B cell (primary cell): ENCODE measurements around the gene VPS13D. TPM values are rescaled to one million over a fixed set of nuclear protein-coding genes. Genes with fewer than 3 reads are reported as not detected.

Source experiments
- ATAC-seq: fragments of 200-7000 bp; cut with Tn5 transposase; one replicate; pipeline ENCODE4 v1.10.0; 2021; ENCODE audit warnings: low read depth, mild to moderate bottlenecking, moderate number of reproducible peaks, moderate library complexity
- CTCF ChIA-PET: fragments of 350-600 bp; sonication (Branson Sonifier 250); formaldehyde crosslinking; loops from one replicate; lab custom pipeline; 2021; ENCODE audit warnings: antibody characterized with exemption, inconsistent platforms; lab: Charles Lee
- POLR2A ChIA-PET: fragments of 350-600 bp; sonication (Branson Sonifier 250); formaldehyde crosslinking; loops from one replicate; lab custom pipeline; 2021; ENCODE audit warnings: antibody characterized with exemption; lab: Charles Lee
- DNase-seq: peaks from one replicate; pipeline ENCODE4 v3.0.0; 2013
- H2AFZ ChIP-seq: 2 replicates; pipeline ENCODE4 v1.6.1; 2012; ENCODE audit warnings: mild to moderate bottlenecking, low read depth, low read length; ENCODE audit not compliant: insufficient read depth, poor library complexity, severe bottlenecking
- H3K27ac ChIP-seq, 2 donors: 1 replicate in 1 of 2; 2 replicates in 1 of 2; pipeline ENCODE4 v1.5.1; 2012 to 2013; ENCODE audit warnings: low read length in 2 of 2, mild to moderate bottlenecking in 2 of 2, moderate library complexity in 1 of 2
- H3K27me3 ChIP-seq, 4 experiments: fragments of 200-600 bp in 1 of 4; sonication (generic) in 1 of 4; replicated peaks in 1 of 4; 1 replicate in 2 of 4; 2 replicates in 2 of 4; pipeline versions ENCODE4 v1.6.1 to v1.7.0; 2013 to 2016; ENCODE audit warnings: low read length in 3 of 4, mild to moderate bottlenecking in 2 of 4, mixed read lengths in 1 of 4, moderate library complexity in 1 of 4; ENCODE audit not compliant: insufficient read depth in 4 of 4, control insufficient read depth in 3 of 4; ENCODE audit errors: control extremely low read depth in 1 of 4
- H3K36me3 ChIP-seq, 2 experiments: replicated peaks in 1 of 2; 1 replicate in 1 of 2; 2 replicates in 1 of 2; pipeline versions ENCODE4 v1.6.1 to v1.7.1; 2013; ENCODE audit warnings: low read length in 1 of 2; ENCODE audit not compliant: insufficient read depth in 2 of 2, control insufficient read depth in 1 of 2; ENCODE audit errors: control extremely low read depth in 1 of 2, extremely low read depth in 1 of 2
- H3K4me1 ChIP-seq, 2 donors: fragments of 200-600 bp in 1 of 2; sonication (generic) in 1 of 2; 1 replicate in 1 of 2; 2 replicates in 1 of 2; pipeline versions ENCODE4 v1.5.1 to v1.6.1; 2013 to 2017; ENCODE audit warnings: low read length in 2 of 2; ENCODE audit not compliant: control insufficient read depth in 2 of 2, insufficient read depth in 2 of 2
- H3K4me2 ChIP-seq: replicated peaks from 2 replicates; pipeline ENCODE3; 2012; ENCODE audit warnings: mild to moderate bottlenecking, low read depth, low read length; ENCODE audit not compliant: poor library complexity, severe bottlenecking
- H3K4me3 ChIP-seq, 5 experiments: fragments of 200-600 bp in 1 of 5; sonication (generic) in 1 of 5; 1 replicate in 3 of 5; 2 replicates in 2 of 5; pipeline versions ENCODE4 v1.5.1 to v1.7.0; 2011 to 2016; ENCODE audit warnings: low read length in 4 of 5, mild to moderate bottlenecking in 4 of 5, low read depth in 2 of 5, control low read depth in 1 of 5, moderate library complexity in 1 of 5; ENCODE audit not compliant: insufficient read depth in 1 of 5; ENCODE audit errors: control extremely low read depth in 1 of 5, extremely low read depth in 1 of 5
- H3K79me2 ChIP-seq: fragments of 200-600 bp; sonication (generic); one replicate; pipeline ENCODE4 v1.6.0; 2016; ENCODE audit warnings: low read length; ENCODE audit not compliant: control insufficient read depth, insufficient read depth
- H3K9ac ChIP-seq: fragments of 200-600 bp; sonication (generic); 2 replicates; pipeline ENCODE4 v1.6.1; 2017; ENCODE audit warnings: mild to moderate bottlenecking, low read length, moderate library complexity
- H3K9me3 ChIP-seq, 3 donors: one replicate each; pipeline versions ENCODE4 v1.6.1 to v1.7.1; 2013; ENCODE audit warnings: low read length in 2 of 3; ENCODE audit not compliant: control insufficient read depth in 2 of 3, insufficient read depth in 1 of 3; ENCODE audit errors: control extremely low read depth in 1 of 3
- H4K20me1 ChIP-seq: 2 replicates; pipeline ENCODE4 v1.6.0; 2012; ENCODE audit warnings: mild to moderate bottlenecking, low read length; ENCODE audit not compliant: insufficient read depth, control insufficient read depth, poor library complexity, severe bottlenecking
- H3K27ac Mint-ChIP-seq: one replicate; pipeline ENCODE4 v1.8.0; 2021; ENCODE audit warnings: mixed read lengths
- H3K27me3 Mint-ChIP-seq: one replicate; pipeline ENCODE4 v1.8.0; 2021; ENCODE audit warnings: mixed read lengths
- H3K4me1 Mint-ChIP-seq: one replicate; pipeline ENCODE4 v1.8.0; 2021; ENCODE audit warnings: mixed read lengths
- H3K4me3 Mint-ChIP-seq: one replicate; pipeline ENCODE4 v1.8.0; 2021; ENCODE audit warnings: mixed read lengths
- H3K9me3 Mint-ChIP-seq: one replicate; pipeline ENCODE4 v1.8.0; 2022; ENCODE audit warnings: mixed read lengths; ENCODE audit not compliant: insufficient read depth
- EZH2 ChIP-seq: IDR thresholded peaks from 2 replicates; pipeline ENCODE4 v1.6.1; 2012; ENCODE audit warnings: borderline replicate concordance, low read depth, mild to moderate bottlenecking, moderate library complexity, low read length; ENCODE audit not compliant: insufficient read depth, poor library complexity, severe bottlenecking
- WGBS: methylation state at CpG from one replicate; pipeline ENCODE4 v1.1.5; 2013; ENCODE audit warnings: missing lambda C conversion rate; ENCODE audit not compliant: insufficient coverage; 5-methylcytosine and 5-hydroxymethylcytosine counted together
- intact Hi-C: fragments of 100-400 bp; cut with micrococcal nuclease; formaldehyde crosslinking; loops from one replicate; pipeline ENCODE4 v1.10.0; 2022
- polyA plus RNA-seq: library from polyadenylated mRNA; depleted of rRNA; stranded (reverse); fragments of >200 nt; gene quantifications from 2 replicates; pipeline ENCODE4 v1.2.3, GENCODE V29; 2012
- total RNA-seq, 2 donors: library from RNA; stranded (reverse); fragments of 120-200 nt in 1 of 2; gene quantifications; 1 replicate in 1 of 2; 2 replicates in 1 of 2; pipeline versions ENCODE4 v1.2.3 to v1.2.4, GENCODE V29; 2013 to 2022
- TF ChIP-seq, protein P1 (sequence below): fragments of 200-600 bp; IDR thresholded peaks from one replicate; pipeline ENCODE4 v1.8.0; 2022; ENCODE audit warnings: antibody characterized with exemption, mild to moderate bottlenecking

VPS13D gene
- total and polyA plus RNA-seq, 2 donors (not counting 1 experiment from before 2014, with no cell fraction given), result 29.9 to 104 TPM

- no peaks in the 10 kb centered on the region for H3K9me3 ChIP-seq
- intact Hi-C loops, result no loop called here
- H4K20me1 ChIP-seq, result no peaks in the 10 kb centered on the region
- H3K27ac Mint-ChIP-seq, result no peak overlapping the region
- no peaks in the 10 kb centered on the region for H3K27me3 Mint-ChIP-seq
- H3K4me3 ChIP-seq, result no peak overlapping the region
- H2AFZ ChIP-seq, result no peak overlapping the region
- no peak overlapping the region for H3K9ac ChIP-seq
- H3K4me1 ChIP-seq, result no peaks in the 10 kb centered on the region
- no peak overlapping the region for H3K27ac ChIP-seq
- no peak for DNase-seq
- CTCF ChIA-PET, result no interaction called here
- H3K27me3 ChIP-seq, result no peaks in the 10 kb centered on the region
- peaks cover 3% of the 10 kb centered on the region for H3K79me2 ChIP-seq
- WGBS, result 95% methylated on average over 3 of the region's 4 CpGs
- no peak for TF ChIP-seq EZH2
- TF ChIP-seq, protein P1, sequence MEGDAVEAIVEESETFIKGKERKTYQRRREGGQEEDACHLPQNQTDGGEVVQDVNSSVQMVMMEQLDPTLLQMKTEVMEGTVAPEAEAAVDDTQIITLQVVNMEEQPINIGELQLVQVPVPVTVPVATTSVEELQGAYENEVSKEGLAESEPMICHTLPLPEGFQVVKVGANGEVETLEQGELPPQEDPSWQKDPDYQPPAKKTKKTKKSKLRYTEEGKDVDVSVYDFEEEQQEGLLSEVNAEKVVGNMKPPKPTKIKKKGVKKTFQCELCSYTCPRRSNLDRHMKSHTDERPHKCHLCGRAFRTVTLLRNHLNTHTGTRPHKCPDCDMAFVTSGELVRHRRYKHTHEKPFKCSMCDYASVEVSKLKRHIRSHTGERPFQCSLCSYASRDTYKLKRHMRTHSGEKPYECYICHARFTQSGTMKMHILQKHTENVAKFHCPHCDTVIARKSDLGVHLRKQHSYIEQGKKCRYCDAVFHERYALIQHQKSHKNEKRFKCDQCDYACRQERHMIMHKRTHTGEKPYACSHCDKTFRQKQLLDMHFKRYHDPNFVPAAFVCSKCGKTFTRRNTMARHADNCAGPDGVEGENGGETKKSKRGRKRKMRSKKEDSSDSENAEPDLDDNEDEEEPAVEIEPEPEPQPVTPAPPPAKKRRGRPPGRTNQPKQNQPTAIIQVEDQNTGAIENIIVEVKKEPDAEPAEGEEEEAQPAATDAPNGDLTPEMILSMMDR, result no peak
- POLR2A ChIA-PET, result no interaction called here
- ATAC-seq, result no peak
- peaks cover 4% of the 10 kb centered on the region for H3K4me1 Mint-ChIP-seq
- H3K4me2 ChIP-seq, result no peak overlapping the region
- H3K4me3 Mint-ChIP-seq, result no peak overlapping the region
- peaks cover 10 to 67% of the 10 kb centered on the region in 2 experiments for H3K36me3 ChIP-seq
- no peaks in the 10 kb centered on the region for H3K9me3 Mint-ChIP-seq
Observed at GRCh38 chr1:12462586-12462985, 232.8 kb downstream of the VPS13D start.

DNA sequence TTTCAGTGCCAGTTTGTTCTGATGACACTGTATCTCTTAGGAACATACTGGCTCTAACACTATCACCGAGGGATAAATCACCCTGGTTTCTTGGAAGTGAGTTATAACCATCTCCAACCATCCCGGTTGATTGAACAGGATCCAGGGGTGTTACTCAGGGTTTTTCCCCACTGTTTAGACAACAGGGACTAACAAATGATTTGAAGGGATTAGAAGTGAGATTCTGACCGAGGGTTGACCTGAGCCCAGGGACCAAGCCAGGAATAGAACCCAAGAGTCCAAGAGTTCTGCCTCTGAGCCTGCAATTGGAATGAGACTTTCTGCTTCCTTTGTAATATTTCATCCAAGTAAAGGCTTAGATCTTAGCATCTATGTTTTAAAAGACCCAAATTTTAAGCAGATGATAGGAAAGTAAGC lies 234.2 kb downstream of the VPS13D start:
- H3K36me3 ChIP-seq, result peaks cover 8 to 56% of the 10 kb centered on the region in 2 experiments
- intact Hi-C loops, result no loop called here
- no peak overlapping the region for H2AFZ ChIP-seq
- ATAC-seq, result no peak
- no peaks in the 10 kb centered on the region for H4K20me1 ChIP-seq
- H3K27me3 ChIP-seq, result no peaks in the 10 kb centered on the region
- no peaks in the 10 kb centered on the region for H3K27me3 Mint-ChIP-seq
- TF ChIP-seq, protein P1, result no peak
- TF ChIP-seq EZH2, result no peak
- H3K27ac ChIP-seq, result no peak overlapping the region
- ChIA-PET CTCF (no interaction called here), POLR2A (interaction anchor here (0.7 kb wide), 1 partner anchor 128 kb away, joined by 4 read pairs; no protein-coding TSS in a partner anchor)
- no peak overlapping the region for H3K4me3 ChIP-seq
- no peaks in the 10 kb centered on the region for H3K9me3 ChIP-seq
- no CpG with 5 or more reads among the region's 3 CpGs for WGBS
- no peak for DNase-seq
- H3K9me3 Mint-ChIP-seq, result no peaks in the 10 kb centered on the region
- no peak overlapping the region for H3K27ac Mint-ChIP-seq
- no peak overlapping the region for H3K4me3 Mint-ChIP-seq
- no peak overlapping the region for H3K4me2 ChIP-seq
- peaks cover 4% of the 10 kb centered on the region for H3K4me1 Mint-ChIP-seq
- peaks cover 3% of the 10 kb centered on the region for H3K79me2 ChIP-seq
- H3K4me1 ChIP-seq, result no peaks in the 10 kb centered on the region
- no peak overlapping the region for H3K9ac ChIP-seq
